Gastroesophageal sphincter (tissue), 4 donors: Measurements from ENCODE around the gene ATP2B2. TPM values are rescaled to one million over a fixed set of nuclear protein-coding genes. Genes with fewer than 3 reads are reported as not detected.

Experiments used
- ATAC-seq: fragments of 150-250 bp; one replicate; pipeline ENCODE4 v1.9.1; 2016; ENCODE audit warnings: mild to moderate bottlenecking, moderate library complexity
- H3K27ac ChIP-seq, 4 donors: fragments of 200-600 bp; sonication (generic) in 3 of 4; 1 replicate in 3 of 4; 2 replicates in 1 of 4; pipeline ENCODE4 v1.5.1; 2016 to 2019
- H3K27me3 ChIP-seq: fragments of 200-600 bp; sonication (generic); one replicate; pipeline ENCODE4 v1.5.1; 2019
- H3K36me3 ChIP-seq, 2 donors: fragments of 200-600 bp; sonication (generic); one replicate each; pipeline ENCODE4 v1.5.1; 2019; ENCODE audit warnings: control low read depth in 1 of 2
- H3K4me1 ChIP-seq, 3 donors: fragments of 200-600 bp; sonication (generic); 1 replicate in 2 of 3; 2 replicates in 1 of 3; pipeline ENCODE4 v1.5.1; 2016 to 2019; ENCODE audit warnings: control low read depth in 2 of 3
- H3K4me3 ChIP-seq, 2 donors: fragments of 200-600 bp; sonication (generic); one replicate each; pipeline ENCODE4 v1.5.1; 2019; ENCODE audit warnings: mild to moderate bottlenecking in 1 of 2, moderate library complexity in 1 of 2
- H3K9me3 ChIP-seq, 3 donors: fragments of 200-600 bp; sonication (generic); one replicate each; pipeline ENCODE4 v1.5.1; 2017 to 2019; ENCODE audit warnings: control low read depth in 2 of 3
- EP300 ChIP-seq: sonication (generic); formaldehyde crosslinking; IDR thresholded peaks from one replicate; pipeline ENCODE4 v1.6.1; 2017; ENCODE audit warnings: antibody characterized with exemption, mild to moderate bottlenecking
- POLR2A ChIP-seq, 2 donors: fragments of 450-650 bp; IDR thresholded peaks; one replicate each; pipeline ENCODE4 v1.6.1; 2017; ENCODE audit warnings: antibody characterized with exemption in 2 of 2, mild to moderate bottlenecking in 2 of 2, moderate library complexity in 1 of 2
- POLR2AphosphoS5 ChIP-seq: sonication (generic); formaldehyde crosslinking; IDR thresholded peaks from one replicate; pipeline ENCODE4 v1.6.1; 2017; ENCODE audit warnings: antibody characterized with exemption
- WGBS, 2 donors: methylation state at CpG; one replicate each; pipeline ENCODE4 v1.1.5; 2018; ENCODE audit warnings: low coverage in 1 of 2; 5-methylcytosine and 5-hydroxymethylcytosine counted together
- total RNA-seq, 4 donors: library from RNA; depleted of rRNA; stranded (reverse); fragments of >200 nt; gene quantifications; one replicate each; pipeline ENCODE4 v1.1.0, GENCODE V29; 2016
- TF ChIP-seq, protein P1 (sequence below), 4 experiments: fragments of 200-600 bp in 2 of 4; fragments of 450-650 bp in 2 of 4; sonication (generic) in 1 of 4; IDR thresholded peaks; one replicate each; pipeline ENCODE4 v1.5.1; 2017 to 2019; ENCODE audit warnings: antibody characterized with exemption in 4 of 4, mild to moderate bottlenecking in 2 of 4, moderate library complexity in 2 of 4

Gene ATP2B2
- total RNA-seq, 4 donors from 2014 or later = 0.13 to 0.30 (median 0.27) TPM; not detected in 1

DNA sequence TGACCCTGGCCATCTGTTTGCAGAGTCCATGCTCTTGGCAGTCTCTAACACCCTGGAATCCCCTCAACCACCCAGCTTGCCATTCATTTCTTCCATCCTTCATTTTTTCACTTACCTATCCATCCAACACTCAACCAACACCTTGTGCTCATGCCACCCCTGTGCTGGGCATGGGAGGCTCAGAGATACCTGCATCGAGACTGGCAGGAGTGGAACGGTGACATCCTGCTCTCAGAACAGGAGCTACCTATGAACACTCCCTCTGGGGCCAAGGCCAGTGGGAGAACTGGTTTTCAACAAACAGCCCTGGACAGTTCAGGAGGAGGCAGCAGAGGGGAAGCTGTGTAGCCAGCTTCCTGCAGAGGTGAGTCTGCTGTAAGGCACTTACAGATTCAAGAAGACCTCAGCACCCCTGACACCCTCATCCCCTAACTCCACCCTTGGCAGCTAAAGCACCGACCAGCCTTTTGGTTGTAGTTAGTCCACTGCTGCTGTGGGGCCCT is 19.5 kb upstream of the ATP2B2 start:
- Histone ChIP-seq H3K36me3 (no peaks in the 10 kb centered on the region), H3K27ac (no peak overlapping the region), H3K4me3 (no peak overlapping the region), H3K9me3 (no peaks in the 10 kb centered on the region), H3K27me3 (peaks cover 65% of the 10 kb centered on the region), H3K4me1 (no peaks in the 10 kb centered on the region)
- ATAC-seq = no peak
- 84% methylated on average over 3 of the region's 3 CpGs; no CpG with 5 or more reads in 1 of the 2 donors for WGBS, 2 donors
- TF ChIP-seq POLR2A (IDR thresholded peaks at IDR 0.05) = no peak
- TF ChIP-seq, protein P1, sequence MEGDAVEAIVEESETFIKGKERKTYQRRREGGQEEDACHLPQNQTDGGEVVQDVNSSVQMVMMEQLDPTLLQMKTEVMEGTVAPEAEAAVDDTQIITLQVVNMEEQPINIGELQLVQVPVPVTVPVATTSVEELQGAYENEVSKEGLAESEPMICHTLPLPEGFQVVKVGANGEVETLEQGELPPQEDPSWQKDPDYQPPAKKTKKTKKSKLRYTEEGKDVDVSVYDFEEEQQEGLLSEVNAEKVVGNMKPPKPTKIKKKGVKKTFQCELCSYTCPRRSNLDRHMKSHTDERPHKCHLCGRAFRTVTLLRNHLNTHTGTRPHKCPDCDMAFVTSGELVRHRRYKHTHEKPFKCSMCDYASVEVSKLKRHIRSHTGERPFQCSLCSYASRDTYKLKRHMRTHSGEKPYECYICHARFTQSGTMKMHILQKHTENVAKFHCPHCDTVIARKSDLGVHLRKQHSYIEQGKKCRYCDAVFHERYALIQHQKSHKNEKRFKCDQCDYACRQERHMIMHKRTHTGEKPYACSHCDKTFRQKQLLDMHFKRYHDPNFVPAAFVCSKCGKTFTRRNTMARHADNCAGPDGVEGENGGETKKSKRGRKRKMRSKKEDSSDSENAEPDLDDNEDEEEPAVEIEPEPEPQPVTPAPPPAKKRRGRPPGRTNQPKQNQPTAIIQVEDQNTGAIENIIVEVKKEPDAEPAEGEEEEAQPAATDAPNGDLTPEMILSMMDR (IDR thresholded peaks at IDR 0.05) = no peak
- TF ChIP-seq EP300 = no peak
- no peak for TF ChIP-seq POLR2AphosphoS5

DNA sequence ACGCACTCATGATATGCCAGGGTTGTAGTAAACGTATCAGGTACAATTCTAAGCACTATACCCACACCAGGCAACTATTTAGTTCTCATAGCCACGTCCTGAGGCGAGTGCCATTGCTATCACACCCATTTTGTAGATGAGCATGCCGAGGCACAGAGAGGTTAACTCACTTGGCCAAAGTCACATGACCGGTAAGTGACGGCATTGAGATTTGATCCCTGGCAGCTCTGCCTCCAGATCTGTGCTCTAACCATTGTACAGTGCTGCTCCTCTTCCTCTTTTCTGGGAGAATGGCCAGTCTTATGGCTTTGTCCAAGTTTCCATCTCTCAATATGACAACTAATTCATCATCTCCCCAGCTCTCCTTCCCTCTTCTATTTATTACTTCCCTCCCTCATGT is 18.9 kb upstream of the ATP2B2 start:
- WGBS, 2 donors = 67 to 83% methylated on average over 5 of the region's 7 CpGs
- Histone ChIP-seq H3K27me3 (peaks cover 71% of the 10 kb centered on the region), H3K4me1 (no peaks in the 10 kb centered on the region), H3K4me3 (no peak overlapping the region), H3K27ac (no peak overlapping the region), H3K9me3 (no peaks in the 10 kb centered on the region), H3K36me3 (no peaks in the 10 kb centered on the region)
- TF ChIP-seq EP300 = no peak
- TF ChIP-seq POLR2A (IDR thresholded peaks at IDR 0.05) = no peak
- TF ChIP-seq POLR2AphosphoS5 = no peak
- TF ChIP-seq, protein P1 (IDR thresholded peaks at IDR 0.05) = no peak
- no peak for ATAC-seq

DNA sequence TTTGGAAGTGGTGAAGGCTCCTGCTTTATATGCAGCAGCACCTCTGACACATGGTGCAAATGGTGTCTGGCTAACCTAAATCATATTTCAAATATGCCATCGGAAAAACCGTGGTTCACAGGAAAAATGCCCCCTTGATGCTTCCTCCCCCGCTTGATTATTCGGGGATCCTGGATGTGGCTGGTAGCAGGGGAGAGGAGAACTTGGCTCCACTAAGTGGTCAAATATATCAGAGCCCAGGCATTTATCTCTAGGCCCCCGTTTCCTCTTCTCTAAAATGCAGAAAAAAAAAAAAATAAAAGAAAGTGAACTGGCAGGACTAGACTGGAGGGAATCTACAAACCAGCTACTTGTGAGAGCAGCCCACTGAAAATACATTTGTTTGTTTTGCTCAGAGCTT is 18.2 kb upstream of the ATP2B2 start:
- peaks cover 71% of the 10 kb centered on the region for H3K27me3 ChIP-seq
- 29 to 74% methylated on average over 5 of the region's 5 CpGs for WGBS, 2 donors
- TF ChIP-seq EP300 = no peak
- no peak for TF ChIP-seq POLR2AphosphoS5
- no peak for TF ChIP-seq POLR2A (IDR thresholded peaks at IDR 0.05)
- TF ChIP-seq, protein P1 (IDR thresholded peaks at IDR 0.05) = no peak

DNA sequence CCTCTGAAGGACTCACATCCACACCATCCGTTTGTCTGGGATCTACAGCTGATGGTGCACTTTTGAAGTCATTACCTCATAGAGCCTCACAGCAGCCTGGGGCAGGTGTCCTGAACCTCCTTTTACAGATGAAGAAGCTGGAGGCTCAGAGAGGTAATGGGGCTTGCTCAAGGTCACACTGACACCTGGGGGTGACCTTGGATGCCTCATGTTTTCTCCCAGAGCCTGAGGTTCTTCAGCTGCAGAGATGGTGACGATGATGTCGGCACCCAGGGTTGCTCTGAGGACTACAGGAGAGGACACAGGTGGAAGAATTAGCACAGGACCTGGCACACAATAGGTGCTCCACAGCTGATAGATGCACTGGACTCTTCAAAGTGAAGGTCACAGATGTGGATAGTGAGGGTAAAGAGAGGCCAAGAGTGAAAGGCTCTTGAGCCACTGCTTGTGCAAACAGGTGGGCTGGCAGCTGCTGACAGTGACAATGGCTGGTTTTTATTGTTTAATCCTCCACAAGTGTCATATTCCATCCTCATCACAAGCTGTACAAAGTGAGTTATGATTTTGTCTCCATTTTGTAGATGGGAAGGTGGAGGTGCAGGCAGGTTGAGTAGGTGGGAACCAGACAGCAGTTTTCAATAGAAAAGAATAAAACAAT is 17.4 kb upstream of the ATP2B2 start:
- H3K4me3 ChIP-seq = no peak overlapping the region
- H3K36me3 ChIP-seq = no peaks in the 10 kb centered on the region
- ATAC-seq = no peak
- TF ChIP-seq, protein P1 (IDR thresholded peaks at IDR 0.05) = no peak
- TF ChIP-seq POLR2A (IDR thresholded peaks at IDR 0.05) = no peak
- no peak for TF ChIP-seq POLR2AphosphoS5
- no peak for TF ChIP-seq EP300
- peaks cover 69% of the 10 kb centered on the region for H3K27me3 ChIP-seq
- H3K4me1 ChIP-seq = no peaks in the 10 kb centered on the region
- H3K27ac ChIP-seq = no peak overlapping the region
- 57 to 89% methylated on average over 3 of the region's 3 CpGs for WGBS, 2 donors
- H3K9me3 ChIP-seq = no peaks in the 10 kb centered on the region

More for the DNA sequence above, 18.2 kb upstream of the ATP2B2 start:
- ATAC-seq = no peak
- Histone ChIP-seq H3K4me3 (no peak overlapping the region), H3K4me1 (no peaks in the 10 kb centered on the region), H3K9me3 (no peaks in the 10 kb centered on the region), H3K36me3 (no peaks in the 10 kb centered on the region), H3K27ac (no peak overlapping the region)
